Lower lobe of right lung (tissue), 2 donors: ENCODE results near the gene CANT1. TPM values are rescaled to one million over a fixed set of nuclear protein-coding genes. Genes with fewer than 3 reads are reported as not detected.
A peak's percentile ranks its signal among the peaks of the same experiment; 100 is the strongest.

ENCODE experiments used
- ATAC-seq, 2 donors: fragments of 200-7000 bp; cut with Tn5 transposase; one replicate each; pipeline ENCODE4 v1.9.1; 2020 to 2022; ENCODE audit warnings: mild to moderate bottlenecking in 2 of 2, moderate library complexity in 2 of 2
- DNase-seq: peaks from one replicate; pipeline ENCODE4 v3.0.0-alpha.2; 2020
- H3K27ac ChIP-seq: fragments of 200-600 bp; one replicate; pipeline ENCODE4 v1.8.0; 2022
- H3K27me3 ChIP-seq: fragments of 200-600 bp; one replicate; pipeline ENCODE4 v1.8.0; 2022; ENCODE audit warnings: low read depth
- H3K36me3 ChIP-seq: fragments of 200-600 bp; one replicate; pipeline ENCODE4 v1.8.0; 2022; ENCODE audit warnings: mild to moderate bottlenecking
- H3K4me1 ChIP-seq: fragments of 200-600 bp; one replicate; pipeline ENCODE4 v1.8.0; 2022
- H3K4me3 ChIP-seq: fragments of 200-600 bp; one replicate; pipeline ENCODE4 v1.8.0; 2022; ENCODE audit warnings: mild to moderate bottlenecking
- H3K9me3 ChIP-seq: fragments of 200-600 bp; one replicate; pipeline ENCODE4 v1.8.0; 2022
- CTCF ChIP-seq: fragments of 200-600 bp; IDR thresholded peaks from one replicate; pipeline ENCODE4 v1.8.0; 2022; ENCODE audit warnings: antibody characterized with exemption, mild to moderate bottlenecking
- intact Hi-C: fragments of 100-400 bp; cut with DNase I; formaldehyde crosslinking; loops from one replicate; pipeline ENCODE4 v1.11.0; 2022
- total RNA-seq: library from RNA; stranded (reverse); fragmentation: NEBNext Ultra II Directional; extraction: Animal tissue kit (Norgen Biotek cat#: 25700); gene quantifications from one replicate; pipeline ENCODE4 v1.2.1, GENCODE V29; 2021
- donor health status: DM: no; HTN: yes; CAD: no; lungs with severe emphysema.

The CANT1 gene
- total RNA-seq, 1 donor from 2014 or later: 54.4 TPM

DNA sequence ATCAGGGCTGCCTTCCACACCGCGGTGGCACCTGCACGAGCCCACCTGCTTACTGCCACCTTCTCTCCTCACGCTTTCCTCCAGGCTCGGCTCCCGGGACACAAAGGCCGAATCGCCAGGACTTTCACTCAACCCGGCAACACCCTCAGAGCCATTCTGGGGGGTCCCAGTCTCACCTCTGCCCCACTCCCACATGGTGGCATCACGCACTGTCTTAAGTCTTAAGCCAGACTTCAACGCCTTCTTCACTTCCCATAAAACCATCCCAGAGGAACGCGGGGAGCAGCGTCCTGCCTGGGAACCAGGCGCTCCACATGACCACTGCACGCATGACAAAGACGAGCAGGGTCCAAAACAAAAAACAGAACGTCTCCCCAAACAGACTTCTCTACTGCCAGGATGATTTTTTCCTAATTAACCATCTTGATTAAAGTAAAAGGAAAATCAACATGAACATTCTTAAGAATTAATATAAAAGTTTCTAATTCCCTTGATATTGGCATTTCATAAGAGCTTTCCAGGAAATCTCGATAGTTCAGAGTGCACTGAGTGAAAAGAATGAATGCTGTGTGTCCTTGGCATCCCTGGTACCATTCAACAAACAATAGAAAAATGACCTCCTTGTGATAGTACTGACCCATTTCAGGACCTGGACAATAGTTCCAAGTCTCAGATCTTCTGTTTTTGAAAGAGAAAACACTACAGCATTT lies 2.6 kb downstream of the CANT1 start:
- Histone ChIP-seq H3K4me1 (peaks cover 46% of the 10 kb centered on the region), H3K27me3 (no peaks in the 10 kb centered on the region), H3K9me3 (no peaks in the 10 kb centered on the region), H3K27ac (no peak overlapping the region), H3K36me3 (peaks cover 8% of the 10 kb centered on the region), H3K4me3 (no peak overlapping the region)
- ATAC-seq (no peak), DNase-seq (no peak)
- intact Hi-C loops: no loop called here
- TF ChIP-seq CTCF: no peak

DNA sequence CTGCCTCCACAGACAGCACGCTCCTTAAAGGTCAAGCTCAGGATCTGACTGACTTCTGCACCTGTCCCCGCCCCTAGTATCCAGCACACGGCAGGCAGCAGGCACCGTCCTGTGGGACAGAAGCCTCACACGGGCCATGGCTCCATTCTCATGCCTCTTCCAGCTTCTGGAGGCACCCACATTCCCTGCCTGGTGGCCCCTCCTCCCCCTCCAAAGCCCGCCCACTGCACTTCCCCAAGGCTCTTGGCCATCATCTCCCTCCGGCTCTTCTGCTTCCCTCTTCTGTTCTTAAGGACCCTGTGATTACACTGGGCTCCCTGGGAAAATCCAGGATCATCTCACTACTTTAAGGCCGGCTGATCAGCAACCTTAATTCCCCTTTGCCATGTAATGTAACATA lies 3.5 kb downstream of the CANT1 start:
- DNase-seq (no peak), ATAC-seq (no peak)
- H3K27ac ChIP-seq: peak overlapping the region; percentile 56
- no peaks in the 10 kb centered on the region for H3K9me3 ChIP-seq
- no peaks in the 10 kb centered on the region for H3K27me3 ChIP-seq
- peaks cover 46% of the 10 kb centered on the region for H3K4me1 ChIP-seq
- no peak for TF ChIP-seq CTCF
- intact Hi-C loops: no loop called here
- peaks cover 8% of the 10 kb centered on the region for H3K36me3 ChIP-seq
- H3K4me3 ChIP-seq: no peak overlapping the region

- TF ChIP-seq CTCF: no peak
- peaks cover 44% of the 10 kb centered on the region for H3K4me1 ChIP-seq
- DNase-seq: no peak
- no peaks in the 10 kb centered on the region for H3K9me3 ChIP-seq
- no peaks in the 10 kb centered on the region for H3K27me3 ChIP-seq
- peaks cover 8% of the 10 kb centered on the region for H3K36me3 ChIP-seq
- peak; percentile 61 to 63 for ATAC-seq
- intact Hi-C loops: no loop called here
- H3K4me3 ChIP-seq: no peak overlapping the region
- peak overlapping the region; percentile 56 for H3K27ac ChIP-seq
Measured at GRCh38 chr17:79005063-79005861, 4.3 kb downstream of the CANT1 start.

DNA sequence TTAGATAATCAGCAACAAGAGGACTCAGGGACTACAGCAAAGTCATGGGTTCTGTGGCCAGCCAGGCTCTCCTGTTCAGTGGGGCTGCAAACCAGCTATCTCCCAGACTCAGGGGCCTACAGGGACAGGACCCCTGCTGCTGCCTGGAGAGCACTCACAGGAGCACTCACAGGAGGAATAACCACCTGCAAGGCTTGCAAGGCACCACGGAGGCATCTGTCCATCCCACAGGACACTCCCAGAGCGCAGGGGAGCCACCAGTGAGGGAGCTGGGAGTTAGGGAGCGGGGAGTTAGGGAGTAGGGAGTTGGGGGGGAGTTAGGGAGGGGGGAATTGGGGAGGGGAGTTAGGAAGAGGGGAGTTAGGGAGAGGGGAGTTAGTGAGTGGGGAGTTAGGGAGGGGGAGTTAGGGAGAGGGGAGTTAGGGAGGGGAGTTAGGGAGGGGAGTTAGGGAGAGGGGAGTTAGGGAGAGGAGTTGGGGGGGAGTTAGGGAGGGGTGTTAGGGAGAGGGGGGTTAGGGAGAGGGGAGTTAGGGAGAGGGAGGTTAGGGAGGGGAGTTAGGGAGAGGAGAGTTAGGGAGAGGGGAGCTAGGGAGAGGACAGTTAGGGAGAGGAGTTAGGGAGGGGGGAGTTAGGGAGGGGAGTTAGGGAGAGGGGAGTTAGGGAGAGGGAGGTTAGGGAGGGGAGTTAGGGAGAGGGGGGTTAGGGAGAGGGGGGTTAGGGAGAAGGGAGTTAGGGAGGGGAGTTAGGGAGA lies 5.7 kb downstream of the CANT1 start:
- ATAC-seq (no peak), DNase-seq (no peak)
- H3K9me3 ChIP-seq: no peaks in the 10 kb centered on the region
- intact Hi-C loops: no loop called here
- peaks cover 38% of the 10 kb centered on the region for H3K4me1 ChIP-seq
- peaks cover 19% of the 10 kb centered on the region for H3K36me3 ChIP-seq
- H3K27ac ChIP-seq: no peak overlapping the region
- H3K4me3 ChIP-seq: no peak overlapping the region
- no peaks in the 10 kb centered on the region for H3K27me3 ChIP-seq
- no peak for TF ChIP-seq CTCF

DNA sequence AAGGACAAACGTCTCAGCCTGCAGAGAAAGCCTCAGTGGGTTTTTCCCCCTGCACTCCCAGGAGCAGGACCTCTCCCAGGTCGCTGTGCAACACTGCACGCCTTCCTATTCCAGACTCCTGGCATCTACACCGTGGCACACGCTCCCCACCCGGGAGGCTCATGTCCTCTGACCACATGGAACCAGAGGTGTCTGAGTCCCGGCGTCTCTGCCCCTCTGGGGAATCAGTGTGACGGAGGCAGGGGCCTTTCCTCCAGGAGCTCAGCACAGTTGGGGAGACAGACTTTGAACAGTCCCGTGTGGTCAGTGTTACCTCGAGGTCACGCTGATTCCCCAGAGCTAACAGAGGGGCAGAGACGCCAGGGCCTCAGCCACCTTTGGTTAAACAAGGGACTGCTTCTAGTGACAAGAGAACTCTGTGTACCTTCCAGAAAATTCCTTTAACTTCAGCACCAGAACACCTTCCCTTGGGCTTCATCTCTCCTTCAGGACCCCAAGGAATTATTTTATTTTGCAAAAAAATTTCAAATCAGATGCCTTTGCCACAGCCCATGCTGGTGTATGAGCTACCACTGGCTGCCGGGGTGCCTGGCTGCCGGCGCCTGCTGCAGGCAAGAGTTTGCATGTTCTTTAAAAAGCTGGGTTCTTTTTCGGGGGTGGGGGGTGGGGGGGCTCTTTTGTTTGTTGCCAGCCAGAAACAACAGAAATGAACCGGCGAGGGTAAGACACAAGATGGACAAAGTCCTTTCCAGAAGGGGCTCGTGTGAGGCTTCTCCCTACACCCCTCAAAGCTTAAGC lies 6.6 kb downstream of the CANT1 start:
- intact Hi-C loops: no loop called here
- H3K27me3 ChIP-seq: no peaks in the 10 kb centered on the region
- no peak overlapping the region for H3K27ac ChIP-seq
- H3K4me1 ChIP-seq: peaks cover 30% of the 10 kb centered on the region
- peaks cover 27% of the 10 kb centered on the region for H3K36me3 ChIP-seq
- DNase-seq (no peak), ATAC-seq (no peak)
- no peak overlapping the region for H3K4me3 ChIP-seq
- no peaks in the 10 kb centered on the region for H3K9me3 ChIP-seq
- TF ChIP-seq CTCF: no peak
